ENCODE results near the gene CFAP107.

Gene CFAP107

DNA sequence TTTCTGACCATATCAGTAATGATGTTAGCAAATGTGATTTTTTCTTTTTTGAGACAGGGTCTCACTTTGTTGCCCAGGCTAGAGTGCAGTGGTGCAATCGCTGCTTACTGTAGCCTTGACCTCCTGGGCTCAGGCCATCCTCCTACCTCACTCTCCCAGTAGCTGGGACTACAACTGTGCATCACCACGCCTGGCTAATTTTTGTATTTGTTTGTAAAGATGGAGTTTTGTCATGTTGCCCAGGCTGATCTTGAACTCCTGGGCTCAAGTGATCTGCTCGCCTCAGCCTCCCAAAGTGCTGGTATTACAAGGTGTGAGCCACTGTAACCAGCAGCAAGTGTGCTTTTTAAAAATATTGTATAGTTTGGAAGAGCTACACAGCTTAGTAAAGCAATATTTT lies 4.1 kb upstream of the CFAP107 start:
- no peak for DNase-seq (ENCODE audit: low spot score)

DNA sequence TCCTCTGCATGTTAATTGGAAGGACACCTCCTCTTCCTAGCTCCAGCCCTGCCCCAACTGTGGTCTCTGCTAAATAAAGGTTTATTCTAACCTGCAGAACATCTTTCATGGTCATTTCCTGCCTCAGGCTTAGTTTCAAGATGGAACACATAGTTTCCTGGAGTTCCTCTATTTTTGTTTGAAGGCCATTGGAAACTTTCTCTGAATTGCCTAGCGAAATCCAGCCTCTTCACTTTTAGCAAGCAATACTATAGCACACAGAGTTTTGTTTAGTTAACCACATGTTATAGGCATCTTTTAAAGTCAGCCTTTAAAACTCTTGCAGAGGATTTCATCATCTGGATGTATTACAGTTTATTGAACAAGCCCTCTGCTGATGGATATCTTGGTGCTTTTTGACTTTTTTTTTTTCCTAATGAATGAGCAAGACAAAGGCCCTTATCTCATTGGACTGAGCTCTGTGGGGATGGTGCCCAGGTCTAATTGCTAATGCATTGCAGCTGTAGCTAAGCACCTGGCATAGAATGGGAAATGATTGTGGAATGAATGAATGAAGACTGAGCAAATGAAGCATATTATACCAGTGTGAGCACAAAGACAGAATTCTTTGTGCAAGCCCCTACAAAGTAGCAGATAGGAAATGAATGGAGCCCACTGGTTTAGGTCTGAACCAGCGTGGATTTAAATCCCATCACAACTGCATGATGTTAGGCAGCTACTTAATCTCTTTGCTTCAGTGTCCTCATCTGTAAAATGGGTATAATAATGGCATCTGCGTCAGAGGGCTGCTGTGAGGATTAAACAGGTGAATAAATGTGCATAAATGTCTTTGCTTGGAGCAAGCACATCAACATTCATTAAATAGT lies 641 bp upstream of the CFAP107 start:
- no peak for DNase-seq (ENCODE audit: low spot score)

GRCh38 chr1:12748778-12749355 lies 2.9 kb downstream of the CFAP107 start:
- no peak for DNase-seq (ENCODE audit: low spot score)

DNA sequence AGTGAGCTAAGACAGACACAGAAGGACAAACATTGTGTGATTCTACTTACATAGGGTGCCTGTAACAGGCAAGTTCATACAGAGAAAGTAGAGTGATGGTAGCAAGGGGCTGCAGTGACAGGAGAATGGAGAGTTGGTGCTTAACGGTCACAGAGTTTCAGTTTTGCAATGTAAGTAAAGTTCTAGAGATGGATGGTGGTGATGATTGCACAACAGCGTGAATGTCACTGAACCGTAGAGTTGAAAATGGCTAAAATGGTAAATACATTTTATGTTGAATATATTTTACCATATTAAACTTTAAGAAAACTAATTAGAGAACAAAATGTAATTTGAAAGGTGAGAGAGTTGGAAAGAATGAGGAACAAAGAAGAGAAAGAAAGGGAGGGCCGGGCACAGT lies 8.7 kb downstream of the CFAP107 start:
- no peak for DNase-seq (ENCODE audit: low spot score)

GRCh38 chr1:12756273-12756672 lies 10.3 kb downstream of the CFAP107 start:
- DNase-seq (ENCODE audit: low spot score) = no peak

DNA sequence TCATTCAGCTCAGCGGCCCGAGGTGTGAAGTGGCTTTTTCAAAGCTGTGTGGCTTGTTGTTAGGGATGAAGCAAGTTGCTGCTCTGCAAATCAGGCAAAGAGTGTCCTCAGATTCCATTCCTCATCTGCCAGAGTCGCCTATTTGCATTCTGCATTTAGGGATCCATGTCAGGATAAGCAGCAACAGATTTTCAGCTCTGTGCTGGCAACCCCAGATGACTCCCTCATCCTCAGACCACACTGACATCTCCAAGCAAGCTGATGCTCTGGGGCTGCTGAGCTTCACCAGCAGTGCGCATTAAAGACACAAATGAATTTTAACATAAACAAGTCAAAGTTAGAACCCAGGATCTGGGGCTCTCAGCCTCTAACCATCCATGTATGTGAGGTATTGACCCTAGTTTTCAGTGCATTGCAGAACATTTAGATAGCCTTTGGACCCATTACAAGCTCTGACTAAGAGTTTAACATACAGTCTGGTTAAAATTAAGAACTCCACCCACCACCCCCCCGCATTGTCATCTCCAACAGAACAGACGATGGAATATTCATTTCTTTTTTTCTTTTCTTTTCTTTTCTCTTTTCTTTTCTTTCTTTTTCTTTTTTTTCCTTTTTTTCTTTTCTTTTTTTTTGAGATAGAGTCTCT lies 10.9 kb downstream of the CFAP107 start:
- no peak for DNase-seq (ENCODE audit: low spot score)

DNA sequence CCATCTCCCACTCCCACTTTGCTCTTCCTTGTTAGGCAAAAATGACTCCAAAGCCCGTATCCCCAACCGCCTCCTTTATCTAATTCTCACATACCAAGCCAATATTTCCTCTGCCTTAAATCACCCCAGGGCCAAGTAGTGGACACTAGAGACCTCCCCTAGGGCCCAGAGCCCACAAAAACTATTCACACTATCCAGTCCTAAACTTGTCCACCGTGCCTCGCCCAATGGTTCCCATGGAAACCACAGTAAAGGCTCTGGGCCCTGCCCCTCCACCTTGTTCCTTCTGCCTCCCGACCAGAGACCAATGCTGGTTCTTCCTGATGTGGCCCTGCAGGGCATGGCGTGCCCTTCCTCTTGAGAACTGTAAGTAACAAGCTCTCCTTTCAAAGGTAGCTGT lies 11.8 kb downstream of the CFAP107 start:
- no peak for DNase-seq (ENCODE audit: low spot score)

GRCh38 chr1:12760256-12760795 lies 14.3 kb downstream of the CFAP107 start:
- DNase-seq (ENCODE audit: low spot score) = no peak

- DNase-seq (ENCODE audit: low spot score) = no peak
Measured at GRCh38 chr1:12761781-12762180, 15.8 kb downstream of the CFAP107 start.

DNA sequence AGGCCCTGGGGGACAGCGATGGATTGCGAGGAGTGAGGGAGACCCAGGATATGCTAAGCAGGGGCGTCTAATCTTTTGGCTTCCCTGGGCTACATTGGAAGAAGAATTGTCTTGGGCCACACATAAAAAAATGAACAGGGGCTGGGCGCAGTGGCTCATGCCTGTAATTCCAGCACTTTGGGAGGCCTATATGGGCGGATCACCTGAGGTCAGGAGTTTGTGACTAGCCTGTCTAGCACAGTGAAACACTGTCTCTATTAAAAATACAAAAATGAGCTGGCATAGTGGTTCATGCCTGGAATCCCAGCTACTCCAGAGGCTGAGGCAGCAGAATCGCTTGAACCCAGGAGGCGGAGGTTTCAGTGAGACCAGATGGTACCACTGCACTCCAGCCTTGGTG lies 16.8 kb downstream of the CFAP107 start:
- DNase-seq (ENCODE audit: low spot score) = no peak

GRCh38 chr1:12763479-12763878 lies 17.5 kb downstream of the CFAP107 start:
- DNase-seq (ENCODE audit: low spot score) = no peak

DNA sequence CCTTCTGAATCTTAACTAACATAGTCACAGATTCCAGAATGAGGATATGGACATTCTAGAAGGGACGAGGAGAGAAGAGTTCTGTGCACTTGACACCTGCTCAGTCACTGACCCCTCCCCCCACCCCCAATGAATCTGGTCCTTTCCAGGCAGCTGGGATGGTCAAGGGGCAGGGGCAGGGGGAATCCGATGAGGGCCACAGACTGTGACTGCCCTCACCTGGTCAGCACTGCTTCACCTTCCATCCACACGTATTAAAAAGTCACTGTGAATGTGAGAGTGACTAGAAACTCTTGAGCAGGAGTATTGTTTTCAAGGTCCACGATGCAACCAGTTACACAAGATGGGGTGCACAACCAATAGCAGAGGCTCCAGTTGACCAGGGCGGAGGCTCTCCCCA lies 18.0 kb downstream of the CFAP107 start:
- DNase-seq (ENCODE audit: low spot score) = no peak

DNA sequence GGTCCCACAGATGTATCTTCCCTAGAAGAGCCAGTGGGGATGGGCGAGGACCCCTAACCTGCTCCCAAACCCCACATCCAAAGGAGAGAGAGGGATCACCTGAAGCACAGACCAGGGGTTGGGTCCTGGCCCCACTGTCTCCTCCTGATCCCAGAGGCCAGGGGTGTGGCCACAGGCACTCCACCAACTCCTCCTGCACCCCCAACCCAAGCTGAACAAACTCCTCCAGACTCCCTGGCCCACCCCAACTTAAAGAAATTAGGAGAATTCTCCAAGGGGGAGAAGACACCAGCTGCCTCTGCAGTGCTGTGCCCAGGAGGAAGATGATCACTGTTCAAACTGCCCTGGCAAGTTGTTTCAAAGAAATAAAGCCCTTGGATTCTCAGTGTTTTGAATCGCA lies 23.0 kb downstream of the CFAP107 start:
- no peak for DNase-seq (ENCODE audit: low spot score)

DNA sequence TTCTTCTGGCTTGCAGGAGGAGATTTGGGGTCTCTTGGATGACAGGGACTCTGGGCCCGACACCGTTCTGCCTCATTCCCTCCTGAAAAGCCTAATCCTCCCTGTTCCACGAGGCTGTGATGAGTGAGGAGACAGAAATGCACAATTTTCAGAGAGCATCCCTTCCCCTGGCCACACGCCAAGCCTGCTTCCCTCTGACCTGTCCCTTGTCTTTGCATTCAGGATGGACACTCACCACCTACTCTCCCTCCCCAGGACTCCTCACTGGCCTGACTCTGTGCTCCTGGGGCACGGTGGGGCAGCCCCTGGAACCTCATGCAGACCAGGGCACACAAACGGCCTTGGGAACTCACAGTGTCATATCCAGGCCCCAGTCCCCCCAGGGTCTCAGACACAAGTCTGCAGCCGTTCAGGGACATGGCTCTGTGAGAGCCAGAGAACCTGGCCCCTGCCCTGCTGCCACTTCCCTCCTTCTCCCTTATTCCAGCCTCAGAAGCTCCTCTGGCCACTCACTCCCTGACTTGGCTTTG lies 24.0 kb downstream of the CFAP107 start:
- DNase-seq (ENCODE audit: low spot score) = no peak

GRCh38 chr1:12770620-12771019 lies 24.6 kb downstream of the CFAP107 start:
- DNase-seq (ENCODE audit: low spot score) = no peak

DNA sequence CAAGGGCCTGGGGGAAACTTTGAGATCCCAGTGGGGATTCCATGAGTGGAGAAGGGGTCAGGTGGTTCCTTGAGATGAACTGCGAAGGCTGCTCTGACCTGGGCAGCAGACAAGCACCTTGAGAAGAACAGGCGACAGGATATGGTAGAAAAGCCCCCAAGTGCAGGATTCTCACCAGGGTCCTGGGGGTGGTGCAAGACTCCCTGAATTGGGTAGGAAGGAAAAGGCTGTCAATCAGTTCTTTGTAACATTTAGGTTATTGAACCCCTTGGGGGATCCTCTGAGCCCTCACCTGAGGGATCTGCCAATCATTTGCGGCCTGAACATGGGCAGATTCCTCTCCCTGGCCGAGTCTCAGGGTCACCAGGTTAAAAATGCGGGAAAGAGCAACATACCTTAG lies 25.2 kb downstream of the CFAP107 start:
- no peak for DNase-seq (ENCODE audit: low spot score)

DNA sequence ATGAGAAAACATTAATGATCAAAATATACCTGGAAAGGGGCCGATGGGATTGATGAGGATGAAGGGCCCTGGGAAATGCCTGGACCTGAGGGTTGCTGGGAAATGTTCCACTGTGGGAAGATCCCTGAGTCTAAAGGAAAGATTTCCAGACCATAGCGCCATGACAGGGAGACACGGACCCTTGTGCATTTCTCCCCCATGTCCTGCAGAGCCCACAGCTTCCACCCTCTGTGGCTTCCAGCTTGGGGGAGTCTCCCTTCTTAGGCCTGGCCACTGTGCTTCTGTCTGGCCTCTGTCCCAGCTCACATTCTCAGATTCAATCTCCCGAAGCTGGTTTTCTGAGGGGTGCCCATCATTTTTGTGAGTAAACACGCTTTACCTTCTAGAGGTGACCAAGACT lies 26.5 kb downstream of the CFAP107 start:
- DNase-seq (ENCODE audit: low spot score) = no peak

DNA sequence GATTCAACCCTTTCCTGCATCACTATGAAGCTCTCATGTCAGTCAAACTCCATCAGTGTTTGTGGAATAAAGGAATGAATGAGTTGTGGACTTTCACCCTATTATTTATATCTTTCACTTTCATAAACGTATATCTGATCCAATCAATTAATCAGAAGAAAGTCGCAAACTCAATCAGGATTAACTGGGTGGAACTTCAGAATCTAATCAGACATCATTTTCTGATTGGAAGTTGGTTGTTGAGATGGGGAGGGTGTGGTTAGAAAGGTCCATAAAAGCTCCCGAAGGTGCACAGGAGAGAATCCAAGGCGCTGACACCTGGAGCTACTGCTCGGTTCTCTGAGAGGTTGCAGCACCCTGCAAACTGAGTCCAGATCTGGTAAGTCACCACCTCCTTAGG lies 27.4 kb downstream of the CFAP107 start, which contains the start of gene PRAMEF12:
Gene PRAMEF12 (plus strand): TSS at position 301 of the 400 bp plus-strand sequence. CDS start 1,130 bp downstream, outside the sequence.
- DNase-seq (ENCODE audit: low spot score) = no peak

GRCh38 chr1:12774801-12775345 lies 28.9 kb downstream of the CFAP107 start:
- no peak for DNase-seq (ENCODE audit: low spot score)

DNA sequence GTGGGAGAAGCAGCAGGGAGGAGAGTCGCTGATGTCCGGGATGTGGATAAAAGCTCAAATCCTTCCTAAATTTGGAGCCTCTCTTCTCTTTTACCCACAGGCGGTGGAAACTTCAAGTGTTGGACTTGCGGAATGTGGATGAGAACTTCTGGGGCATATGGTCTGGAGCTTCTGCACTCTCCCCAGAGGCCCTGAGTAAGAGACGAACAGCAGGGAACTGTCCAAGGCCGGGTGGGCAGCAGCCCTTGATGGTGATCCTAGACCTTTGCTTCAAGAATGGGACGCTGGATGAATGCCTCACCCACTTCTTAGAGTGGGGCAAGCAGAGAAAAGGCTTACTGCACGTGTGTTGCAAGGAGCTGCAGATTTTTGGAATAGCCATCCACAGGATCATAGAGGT lies 29.4 kb downstream of the CFAP107 start:
- no peak for DNase-seq (ENCODE audit: low spot score)

GRCh38 chr1:12776801-12777557 lies 31.0 kb downstream of the CFAP107 start:
- DNase-seq (ENCODE audit: low spot score) = no peak

GRCh38 chr1:12778061-12778460 lies 32.1 kb downstream of the CFAP107 start:
- DNase-seq (ENCODE audit: low spot score) = no peak

Measured in activated CD4-positive, alpha-beta T cell treated with anti-CD3 and anti-CD28 coated beads, Interleukin-2, Interleukin-4, amounts not matched to agents 100 ng/mL and 50 ng/mL, durations not matched to agents 16 hours and 8 hours (primary cell).